Measurements from ENCODE around the gene HS6ST2. TPM values are rescaled to one million over a fixed set of nuclear protein-coding genes. Genes with fewer than 3 reads are reported as not detected.

The HS6ST2 gene
- total RNA-seq, 1 donor, result under 0.01 TPM

DNA sequence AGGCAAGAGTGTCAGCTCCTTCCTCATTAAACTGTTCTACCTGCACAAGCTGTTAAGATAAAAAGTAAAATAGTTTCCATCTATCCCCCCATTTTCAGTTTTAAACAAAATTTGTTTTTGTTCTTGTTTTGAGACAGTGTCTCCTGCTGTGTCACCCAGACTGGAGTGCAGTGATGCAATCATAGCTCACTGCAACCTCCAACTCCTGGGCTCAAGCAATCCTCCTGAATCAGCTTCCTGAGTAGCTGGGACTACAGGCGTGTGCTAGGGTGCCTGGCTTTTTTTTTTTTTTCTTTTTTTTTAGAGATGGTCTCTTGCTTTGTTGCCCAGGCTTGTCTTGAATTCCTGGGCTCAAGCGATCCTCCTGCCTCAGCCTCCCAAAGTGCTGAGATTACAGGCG, 105.4 kb downstream of the HS6ST2 start:
- DNase-seq (ENCODE audit: low read depth), result no peak
- H3K4me3 ChIP-seq (ENCODE audit: low read depth, low read length), result no peak overlapping the region
- TF ChIP-seq, protein P1, sequence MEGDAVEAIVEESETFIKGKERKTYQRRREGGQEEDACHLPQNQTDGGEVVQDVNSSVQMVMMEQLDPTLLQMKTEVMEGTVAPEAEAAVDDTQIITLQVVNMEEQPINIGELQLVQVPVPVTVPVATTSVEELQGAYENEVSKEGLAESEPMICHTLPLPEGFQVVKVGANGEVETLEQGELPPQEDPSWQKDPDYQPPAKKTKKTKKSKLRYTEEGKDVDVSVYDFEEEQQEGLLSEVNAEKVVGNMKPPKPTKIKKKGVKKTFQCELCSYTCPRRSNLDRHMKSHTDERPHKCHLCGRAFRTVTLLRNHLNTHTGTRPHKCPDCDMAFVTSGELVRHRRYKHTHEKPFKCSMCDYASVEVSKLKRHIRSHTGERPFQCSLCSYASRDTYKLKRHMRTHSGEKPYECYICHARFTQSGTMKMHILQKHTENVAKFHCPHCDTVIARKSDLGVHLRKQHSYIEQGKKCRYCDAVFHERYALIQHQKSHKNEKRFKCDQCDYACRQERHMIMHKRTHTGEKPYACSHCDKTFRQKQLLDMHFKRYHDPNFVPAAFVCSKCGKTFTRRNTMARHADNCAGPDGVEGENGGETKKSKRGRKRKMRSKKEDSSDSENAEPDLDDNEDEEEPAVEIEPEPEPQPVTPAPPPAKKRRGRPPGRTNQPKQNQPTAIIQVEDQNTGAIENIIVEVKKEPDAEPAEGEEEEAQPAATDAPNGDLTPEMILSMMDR (IDR thresholded peaks at IDR 0.05; ENCODE audit: insufficient read depth, low read length), result no peak

DNA sequence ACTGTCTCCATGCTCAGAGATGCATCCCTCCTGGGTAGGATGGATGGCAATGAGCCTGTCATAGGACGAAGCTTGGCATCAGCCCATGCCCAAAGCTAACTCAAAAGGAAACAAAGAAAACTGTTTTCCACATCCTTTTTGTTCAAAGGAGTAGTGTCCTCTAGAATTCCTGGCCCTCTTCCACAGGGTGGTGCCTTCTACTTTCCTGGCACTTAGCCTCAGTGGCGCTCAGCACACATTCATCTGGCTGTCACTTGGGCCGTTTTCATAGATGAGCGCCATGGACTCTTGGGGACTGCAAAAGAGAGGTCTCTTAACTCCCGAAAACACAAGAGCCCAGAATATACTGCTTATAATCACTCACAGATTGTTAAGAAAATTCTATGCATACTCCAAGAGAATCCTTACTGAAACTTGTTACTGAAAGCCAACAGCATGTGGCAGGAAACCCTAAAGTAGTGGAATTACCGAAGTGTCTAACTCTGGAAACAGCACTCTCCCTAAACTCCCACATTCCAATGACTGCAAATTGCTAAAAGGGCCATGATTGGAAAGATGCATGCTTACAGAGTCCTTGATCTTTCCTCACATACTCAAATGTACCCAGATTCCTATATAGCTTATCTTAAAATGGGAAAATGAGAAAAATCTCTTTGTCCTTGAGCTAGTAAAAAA, 110.0 kb downstream of the HS6ST2 start:
- no peak for DNase-seq (ENCODE audit: low read depth)
- no peak overlapping the region for H3K4me3 ChIP-seq (ENCODE audit: low read depth, low read length)
- TF ChIP-seq, protein P1 (IDR thresholded peaks at IDR 0.05; ENCODE audit: insufficient read depth, low read length), result no peak

DNA sequence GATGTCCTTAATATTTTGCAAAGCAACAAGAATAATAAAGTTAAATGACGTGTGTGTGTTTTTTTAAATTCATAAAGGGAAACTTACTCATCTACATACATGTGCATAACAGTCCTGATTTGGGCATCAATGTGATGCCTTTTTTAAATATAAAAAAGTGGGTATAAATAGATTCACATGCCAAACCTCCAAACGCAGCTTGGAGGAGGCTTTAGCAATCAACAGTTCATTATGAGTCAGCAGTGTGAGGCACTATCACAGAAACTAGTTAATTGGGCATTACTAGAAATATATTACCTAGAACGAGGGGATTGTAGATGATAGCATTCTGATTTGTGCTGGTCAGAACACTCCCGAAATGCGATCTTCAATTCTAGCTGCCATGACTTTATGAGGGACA, 115.1 kb downstream of the HS6ST2 start:
- DNase-seq (ENCODE audit: low read depth), result no peak
- no peak overlapping the region for H3K4me3 ChIP-seq (ENCODE audit: low read depth, low read length)
- TF ChIP-seq, protein P1 (IDR thresholded peaks at IDR 0.05; ENCODE audit: insufficient read depth, low read length), result no peak

DNA sequence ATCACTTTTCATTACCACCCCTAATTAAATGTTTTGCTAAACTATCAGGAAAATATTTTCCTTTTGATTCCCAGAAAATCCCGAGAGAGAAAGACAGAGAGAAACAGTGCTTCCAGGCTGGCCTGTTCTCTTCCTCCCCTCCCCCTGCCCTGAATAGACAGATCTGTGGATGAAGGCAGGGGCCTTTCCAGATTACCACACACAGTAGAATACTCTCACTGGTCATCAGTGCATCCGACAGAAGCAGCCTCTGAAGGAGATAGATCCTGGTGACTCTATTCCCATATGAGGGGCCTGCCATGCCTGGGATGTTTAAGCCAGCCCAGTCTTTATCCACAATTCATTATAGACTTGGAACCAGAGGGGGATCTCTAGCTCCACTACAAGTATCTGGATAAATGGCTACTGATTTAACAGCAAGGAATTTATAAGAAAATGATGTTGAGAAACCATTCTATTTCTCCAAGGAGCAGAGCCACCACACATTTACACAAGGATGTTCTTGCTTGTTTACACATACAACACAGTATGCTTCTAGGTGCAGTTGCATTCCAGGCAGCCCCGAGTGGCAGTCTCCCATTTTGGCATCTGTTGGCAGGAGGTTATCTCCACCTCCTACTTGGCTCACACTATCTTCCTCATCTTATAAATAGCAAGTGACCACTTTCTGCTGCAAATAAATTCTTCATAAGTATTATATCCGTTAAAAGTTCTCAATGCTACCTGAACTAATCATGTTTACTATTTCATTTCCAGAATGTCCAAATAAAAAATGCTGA, 115.8 kb downstream of the HS6ST2 start:
- no peak for DNase-seq (ENCODE audit: low read depth)
- TF ChIP-seq, protein P1 (IDR thresholded peaks at IDR 0.05; ENCODE audit: insufficient read depth, low read length), result no peak
- H3K4me3 ChIP-seq (ENCODE audit: low read depth, low read length), result no peak overlapping the region

DNA sequence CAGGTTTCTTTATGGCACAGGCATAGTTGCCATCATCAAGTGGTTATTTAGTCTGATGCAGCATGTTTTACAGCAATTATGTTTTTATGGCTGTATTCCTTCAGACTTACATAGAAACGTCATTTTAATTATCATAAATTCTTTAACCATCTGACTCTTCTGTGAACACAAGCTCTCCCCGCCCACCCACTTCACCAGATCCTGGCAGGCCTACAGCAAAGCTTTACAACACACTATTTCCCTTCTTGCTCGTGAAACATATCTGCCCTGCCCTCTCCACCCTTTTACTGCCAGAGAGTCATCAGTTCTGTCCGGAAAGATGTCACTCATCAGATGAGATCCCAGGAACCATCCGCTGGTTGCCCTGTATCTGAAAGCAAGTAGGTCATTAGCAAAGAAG, 120.5 kb downstream of the HS6ST2 start:
- DNase-seq (ENCODE audit: low read depth), result no peak
- TF ChIP-seq, protein P1 (IDR thresholded peaks at IDR 0.05; ENCODE audit: insufficient read depth, low read length), result no peak
- H3K4me3 ChIP-seq (ENCODE audit: low read depth, low read length), result no peak overlapping the region

DNA sequence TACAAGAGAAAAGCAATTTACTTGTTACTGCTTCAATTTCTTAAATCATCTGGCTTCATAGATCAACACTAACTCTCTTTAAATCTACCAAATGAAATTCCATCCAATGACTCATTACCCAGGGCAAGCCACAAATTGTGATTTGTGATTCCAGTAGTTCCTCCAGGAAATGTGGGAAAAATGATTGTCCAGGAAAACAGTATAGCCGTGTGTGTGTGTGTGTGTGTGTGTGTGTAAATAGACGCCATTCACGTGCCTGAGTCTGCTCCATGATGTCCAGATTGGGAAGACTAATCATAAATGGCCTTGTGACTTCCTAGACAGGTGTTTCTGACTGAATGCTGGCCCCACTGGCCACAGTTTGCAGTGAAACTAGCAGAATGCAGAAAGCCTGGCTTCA, 121.3 kb downstream of the HS6ST2 start:
- peak; percentile 1 for DNase-seq (ENCODE audit: low read depth)
- H3K4me3 ChIP-seq (ENCODE audit: low read depth, low read length), result no peak overlapping the region
- TF ChIP-seq, protein P1 (IDR thresholded peaks at IDR 0.05; ENCODE audit: insufficient read depth, low read length), result no peak

Measured in fibroblast of the aortic adventitia (primary cell).